Spinal cord (tissue), 10 donors: ENCODE data around the gene ARL2. TPM values are rescaled to one million over a fixed set of nuclear protein-coding genes. Genes with fewer than 3 reads are reported as not detected.
A peak's percentile ranks its signal among the peaks of the same experiment; 100 is the strongest.

ENCODE experiments used
- DNase-seq, 6 donors: peaks; one replicate each; pipeline versions ENCODE4 v3.0.0 to v3.0.0-alpha.2; 2013 to 2015; ENCODE audit warnings: low spot score in 6 of 6, low read depth in 4 of 6
- H3K27ac ChIP-seq: one replicate; pipeline ENCODE4 v1.5.1; 2013; ENCODE audit warnings: low read depth, low read length, control low read depth
- H3K27me3 ChIP-seq: one replicate; pipeline ENCODE4 v1.6.1; 2013; ENCODE audit warnings: low read length; ENCODE audit not compliant: control insufficient read depth, insufficient read depth
- H3K36me3 ChIP-seq: one replicate; pipeline ENCODE4 v1.6.1; 2013; ENCODE audit warnings: low read length; ENCODE audit not compliant: control insufficient read depth, insufficient read depth
- H3K4me1 ChIP-seq: one replicate; pipeline ENCODE4 v1.6.1; 2013; ENCODE audit warnings: low read length; ENCODE audit not compliant: control insufficient read depth, insufficient read depth
- H3K4me3 ChIP-seq: one replicate; pipeline ENCODE4 v1.5.1; 2013; ENCODE audit warnings: low read depth, low read length, control low read depth
- H3K9me3 ChIP-seq: one replicate; pipeline ENCODE4 v1.6.1; 2013; ENCODE audit warnings: low read length; ENCODE audit not compliant: control insufficient read depth, insufficient read depth
- WGBS: methylation state at CpG from one replicate; pipeline ENCODE4 v1.1.5; 2013; ENCODE audit warnings: missing lambda C conversion rate; ENCODE audit not compliant: insufficient coverage; 5-methylcytosine and 5-hydroxymethylcytosine counted together
- polyA plus RNA-seq, 2 donors: library from polyadenylated mRNA; unstranded; fragments of 120-200 nt; gene quantifications; one replicate each; pipeline ENCODE4 v1.2.1, GENCODE V29; 2013; ENCODE audit not compliant: insufficient read length in 2 of 2
- total RNA-seq, 2 donors: library from RNA; depleted of rRNA in 1 of 2; stranded (reverse); fragments of 120-200 nt in 1 of 2; fragments of >200 nt in 1 of 2; gene quantifications; one replicate each; pipeline versions ENCODE4 v1.2.3 to v1.2.4, GENCODE V29; 2013 to 2014
- donor health status: healthy.

Gene ARL2
- total and polyA plus RNA-seq, 4 donors = 75.4 to 123 (median 120) TPM

- H3K4me1 ChIP-seq = peaks cover 17% of the 10 kb centered on the region
- no peaks in the 10 kb centered on the region for H3K27me3 ChIP-seq
- WGBS = 88% methylated on average over 4 of the region's 6 CpGs
- no peak overlapping the region for H3K27ac ChIP-seq
- no peaks in the 10 kb centered on the region for H3K9me3 ChIP-seq
- no peak for DNase-seq
- H3K4me3 ChIP-seq = no peak overlapping the region
- H3K36me3 ChIP-seq = no peaks in the 10 kb centered on the region
These were observed 25.7 kb upstream of the ARL2 start for GRCh38 chr11:64987998-64988854.

DNA sequence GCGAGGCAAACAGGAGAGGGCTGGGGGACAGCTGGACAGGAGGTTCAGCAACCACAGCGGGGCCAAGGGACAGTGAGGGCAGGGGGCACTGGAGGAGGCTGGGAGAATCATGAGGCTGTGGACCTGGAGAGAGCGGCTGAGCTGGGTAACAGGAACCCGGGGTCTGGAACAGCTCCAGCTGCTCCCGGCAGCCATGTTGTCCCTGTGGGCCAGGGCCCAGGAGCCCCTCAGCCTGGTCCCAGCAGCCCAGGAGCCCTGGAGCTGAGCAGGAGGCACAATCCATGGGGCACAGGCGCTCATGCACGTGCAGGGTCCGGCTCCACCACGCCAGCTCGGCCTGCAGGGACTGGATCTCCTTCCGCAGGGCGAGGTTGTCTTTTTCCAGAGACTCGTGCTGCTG, 24.5 kb upstream of the ARL2 start:
- Histone ChIP-seq H3K4me3 (no peak overlapping the region), H3K9me3 (no peaks in the 10 kb centered on the region), H3K27ac (no peak overlapping the region), H3K4me1 (peaks cover 17% of the 10 kb centered on the region), H3K36me3 (no peaks in the 10 kb centered on the region), H3K27me3 (no peaks in the 10 kb centered on the region)
- no peak for DNase-seq
- 81% methylated on average over 13 of the region's 13 CpGs for WGBS

DNA sequence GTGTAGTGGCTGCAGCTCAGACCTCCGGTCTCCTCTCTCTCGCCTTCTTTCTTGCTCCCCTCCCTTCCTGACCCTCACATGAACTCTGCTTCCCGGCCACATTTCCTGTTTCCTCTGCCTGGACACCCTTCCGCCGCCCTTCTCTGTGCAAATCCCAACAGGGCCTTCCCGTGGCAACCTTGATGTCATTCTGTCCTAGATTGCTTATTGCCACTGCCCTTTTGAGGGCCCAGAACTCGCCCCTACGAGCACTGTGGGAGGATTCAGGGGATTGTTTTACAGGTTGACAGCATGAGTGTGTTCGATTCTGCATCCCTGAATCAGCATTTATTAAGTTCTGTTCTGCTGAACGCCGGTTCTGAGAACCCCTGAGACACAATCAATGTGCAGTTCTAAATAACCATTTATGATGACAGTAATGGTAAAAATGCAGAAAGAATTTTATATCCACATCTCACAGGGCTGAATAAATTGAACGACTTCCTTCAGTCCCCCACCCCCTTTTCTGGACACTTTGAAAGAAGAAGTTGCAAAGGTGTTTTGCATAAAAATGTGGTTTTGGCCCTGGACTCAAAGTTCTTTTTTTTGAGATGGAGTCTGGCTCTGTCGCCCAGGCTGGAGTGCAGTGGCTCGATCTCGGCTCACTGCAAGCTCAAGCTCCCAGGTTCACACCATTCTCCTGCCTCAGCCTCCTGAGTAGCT, 23.6 kb upstream of the ARL2 start:
- H3K27me3 ChIP-seq = no peaks in the 10 kb centered on the region
- DNase-seq = peak in 1 of 6 donors; percentile 34
- H3K4me1 ChIP-seq = peaks cover 17% of the 10 kb centered on the region
- peak overlapping the region; percentile 50 for H3K27ac ChIP-seq
- no peak overlapping the region for H3K4me3 ChIP-seq
- WGBS = 34% methylated on average over 8 of the region's 15 CpGs
- H3K36me3 ChIP-seq = no peaks in the 10 kb centered on the region
- H3K9me3 ChIP-seq = no peaks in the 10 kb centered on the region

DNA sequence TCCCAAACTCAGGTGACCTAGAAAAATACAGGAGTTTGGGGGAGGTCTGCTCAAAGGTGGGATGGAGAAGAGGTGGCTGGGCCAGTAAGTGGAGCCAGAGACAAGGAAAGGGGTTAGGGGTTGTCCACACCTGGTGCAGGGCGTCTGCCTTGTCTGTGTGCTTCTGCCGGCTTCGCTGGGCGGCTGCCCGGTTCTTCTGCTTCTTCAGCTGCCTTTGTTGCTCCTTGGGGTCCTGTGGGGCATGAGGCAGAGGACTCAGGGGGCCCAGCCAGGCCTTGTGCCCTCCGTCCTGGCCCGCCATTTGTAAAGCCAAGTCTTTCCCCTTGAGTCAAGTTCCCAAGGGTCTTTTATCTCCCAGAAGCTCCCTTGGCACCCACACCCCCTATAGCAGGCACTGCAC, 19.6 kb upstream of the ARL2 start:
- no peak for DNase-seq
- H3K36me3 ChIP-seq = no peaks in the 10 kb centered on the region
- 89% methylated on average over 7 of the region's 7 CpGs for WGBS

GRCh38 chr11:64996327-64996709, 17.6 kb upstream of the ARL2 start:
- Histone ChIP-seq H3K36me3 (no peaks in the 10 kb centered on the region), H3K4me3 (no peak overlapping the region), H3K9me3 (no peaks in the 10 kb centered on the region), H3K27me3 (no peaks in the 10 kb centered on the region), H3K27ac (no peak overlapping the region), H3K4me1 (peaks cover 10% of the 10 kb centered on the region)
- DNase-seq = no peak
- 66% methylated on average over 5 of the region's 11 CpGs for WGBS

More for the DNA sequence above, 19.6 kb upstream of the ARL2 start:
- Histone ChIP-seq H3K9me3 (no peaks in the 10 kb centered on the region), H3K4me1 (peaks cover 23% of the 10 kb centered on the region), H3K27me3 (no peaks in the 10 kb centered on the region), H3K4me3 (no peak overlapping the region), H3K27ac (no peak overlapping the region)

DNA sequence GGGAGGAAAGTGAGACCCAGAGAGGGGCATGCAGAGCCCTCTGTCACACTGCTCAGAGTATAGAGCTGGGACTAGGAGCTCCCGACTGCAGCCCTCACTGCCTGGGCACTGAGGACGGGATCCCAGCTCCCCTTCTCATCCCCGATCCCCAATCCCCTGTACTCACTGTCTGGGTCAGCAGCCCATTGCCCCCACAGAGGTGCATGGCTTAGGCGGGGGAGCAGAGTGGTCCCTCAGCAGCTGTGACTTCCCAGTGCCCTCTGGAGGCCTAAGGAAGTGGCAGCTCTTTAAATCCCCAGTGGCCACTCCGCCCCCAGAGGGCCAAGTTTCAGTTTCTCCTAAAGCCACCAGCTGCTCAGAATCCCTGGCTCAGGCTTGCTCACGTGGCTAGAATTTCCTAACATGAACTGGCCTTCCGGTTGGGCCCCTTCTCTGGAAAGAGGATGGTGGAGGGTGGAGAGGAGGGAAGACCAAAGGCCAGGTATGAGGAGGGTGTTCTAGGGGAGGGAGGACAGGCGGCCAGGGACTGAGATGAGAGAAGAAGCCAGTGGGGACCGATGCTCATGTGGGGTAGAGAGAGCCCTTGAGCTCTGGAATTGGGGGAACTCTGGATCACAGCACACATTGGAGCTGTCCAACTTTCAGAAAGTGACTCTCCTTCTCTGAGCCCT, 17.1 kb upstream of the ARL2 start, which contains the start of gene BATF2:
BATF2 (minus strand) TSS at position 262 of the 671 bp plus-strand sequence; CDS start at position 205, 57 bp downstream.
- peak in 2 of 6 donors; percentile 10 to 66 for DNase-seq
- Histone ChIP-seq H3K4me3 (no peak within 1 kb of the TSS), H3K4me1 (peaks cover 10% of the 10 kb centered on the region)

DNA sequence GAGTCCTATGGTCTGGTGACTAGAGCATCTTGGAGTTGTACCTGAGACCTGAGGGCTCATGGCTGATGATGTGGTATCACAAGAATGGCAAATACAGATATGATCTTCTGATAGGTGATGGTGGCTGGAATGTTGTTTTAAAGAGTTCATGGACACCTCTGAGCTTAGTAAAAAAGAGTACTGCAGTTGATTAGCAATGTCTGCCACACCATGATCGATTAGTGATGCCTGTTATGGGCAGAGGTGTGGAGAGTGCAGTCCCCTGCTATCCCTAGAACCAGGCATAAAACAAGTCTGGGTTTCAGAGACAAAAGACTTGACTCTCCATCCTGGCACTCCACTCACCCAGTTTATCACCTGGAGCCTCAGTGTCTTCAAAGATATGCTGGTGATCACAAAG, 15.8 kb upstream of the ARL2 start:
- Histone ChIP-seq H3K36me3 (no peaks in the 10 kb centered on the region), H3K27ac (no peak overlapping the region), H3K4me1 (peaks cover 10% of the 10 kb centered on the region), H3K27me3 (no peaks in the 10 kb centered on the region), H3K9me3 (no peaks in the 10 kb centered on the region), H3K4me3 (no peak overlapping the region)
- WGBS = no CpG with 5 or more reads among the region's 1 CpG
- no peak for DNase-seq

More for the DNA sequence above, 17.1 kb upstream of the ARL2 start, which contains the start of gene BATF2:
- H3K9me3 ChIP-seq = no peaks in the 10 kb centered on the region
- no peaks in the 10 kb centered on the region for H3K27me3 ChIP-seq
- no peak within 1 kb of the TSS for H3K27ac ChIP-seq
- 20% methylated on average over 9 of the region's 9 CpGs for WGBS
- no peaks in the 10 kb centered on the region for H3K36me3 ChIP-seq

GRCh38 chr11:64998690-64999431, 15.1 kb upstream of the ARL2 start:
- Histone ChIP-seq H3K36me3 (no peaks in the 10 kb centered on the region), H3K27me3 (no peaks in the 10 kb centered on the region), H3K4me1 (peaks cover 10% of the 10 kb centered on the region), H3K9me3 (no peaks in the 10 kb centered on the region), H3K4me3 (no peak overlapping the region), H3K27ac (no peak overlapping the region)
- 68% methylated on average over 7 of the region's 9 CpGs for WGBS
- DNase-seq = no peak

- Histone ChIP-seq H3K27ac (no peak overlapping the region), H3K27me3 (no peaks in the 10 kb centered on the region), H3K36me3 (no peaks in the 10 kb centered on the region), H3K9me3 (no peaks in the 10 kb centered on the region), H3K4me3 (no peak overlapping the region), H3K4me1 (peaks cover 10% of the 10 kb centered on the region)
- WGBS = no CpG with 5 or more reads among the region's 1 CpG
- DNase-seq = no peak
These were observed 14.5 kb upstream of the ARL2 start for GRCh38 chr11:64999478-64999877.
